Measurements from ENCODE around the gene ICAM5.
A peak's percentile ranks its signal among the peaks of the same experiment; 100 is the strongest.
"Not testable (repeated sequence)": the region's sequence is repeated elsewhere in the genome, so short reads cannot be mapped to it uniquely, and the experiment has no call there.

Gene ICAM5

GRCh38 chr19:10320602-10321416, 31.1 kb downstream of the ICAM5 start:
- no peak for DNase-seq (ENCODE audit: low read depth, low spot score)

- no peak for DNase-seq (ENCODE audit: low read depth, low spot score)
Observed at GRCh38 chr19:10321417-10321797, 31.7 kb downstream of the ICAM5 start.

GRCh38 chr19:10321874-10322835, 32.4 kb downstream of the ICAM5 start:
- no peak for DNase-seq (ENCODE audit: low read depth, low spot score)

GRCh38 chr19:10325732-10326131, 36.0 kb downstream of the ICAM5 start:
- no peak for DNase-seq (ENCODE audit: low read depth, low spot score)

- no peak for DNase-seq (ENCODE audit: low read depth, low spot score)
Observed at GRCh38 chr19:10327793-10328192, 38.0 kb downstream of the ICAM5 start.

GRCh38 chr19:10328558-10329429, 39.0 kb downstream of the ICAM5 start:
- no peak for DNase-seq (ENCODE audit: low read depth, low spot score)

- no peak for DNase-seq (ENCODE audit: low read depth, low spot score)
Observed at GRCh38 chr19:10329555-10329954, 39.8 kb downstream of the ICAM5 start.

GRCh38 chr19:10332158-10332964, 42.6 kb downstream of the ICAM5 start:
- DNase-seq (ENCODE audit: low read depth, low spot score): no peak

GRCh38 chr19:10332965-10333757, 43.4 kb downstream of the ICAM5 start, which contains the start of gene RAVER1:
RAVER1 (minus strand) TSS chr19:10333529; CDS start chr19:10333507, 22 bp downstream.
- peak; percentile 96 for DNase-seq (ENCODE audit: low read depth, low spot score)

- DNase-seq (ENCODE audit: low read depth, low spot score): no peak
Observed at GRCh38 chr19:10333758-10334587, 44.2 kb downstream of the ICAM5 start.

- DNase-seq (ENCODE audit: low read depth, low spot score): peak; percentile 93
Observed at GRCh38 chr19:10334588-10335351, 45.0 kb downstream of the ICAM5 start.

- peak; percentile 36 for DNase-seq (ENCODE audit: low read depth, low spot score)
Observed at GRCh38 chr19:10335352-10335985, 45.7 kb downstream of the ICAM5 start.

GRCh38 chr19:10336725-10337124, 47.0 kb downstream of the ICAM5 start:
- not testable (repeated sequence) for DNase-seq (ENCODE audit: low read depth, low spot score)

GRCh38 chr19:10338940-10339339, 49.2 kb downstream of the ICAM5 start:
- no peak for DNase-seq (ENCODE audit: low read depth, low spot score)

- peak; percentile 12 for DNase-seq (ENCODE audit: low read depth, low spot score)
Observed at GRCh38 chr19:10339380-10339960, 49.7 kb downstream of the ICAM5 start, which contains the start of gene ICAM3. ICAM3 (minus strand) TSS chr19:10339624; CDS start chr19:10339614, 10 bp downstream.

- DNase-seq (ENCODE audit: low read depth, low spot score): no peak
Observed at GRCh38 chr19:10339977-10340376, 50.2 kb downstream of the ICAM5 start.

GRCh38 chr19:10343495-10343894, 53.7 kb downstream of the ICAM5 start:
- DNase-seq (ENCODE audit: low read depth, low spot score): no peak
